ENCODE data around the gene CD300LB.
"Not testable (repeated sequence)": the region's sequence is repeated elsewhere in the genome, so short reads cannot be mapped to it uniquely, and the experiment has no call there.

Gene CD300LB

GRCh38 chr17:74491626-74492025, 39.6 kb downstream of the CD300LB start:
- no peak for DNase-seq (ENCODE audit: low read depth)

- no peak for DNase-seq (ENCODE audit: low read depth)
Observed at GRCh38 chr17:74490716-74491115, 40.6 kb downstream of the CD300LB start.

GRCh38 chr17:74488276-74488675, 43.0 kb downstream of the CD300LB start:
- not testable (repeated sequence) for DNase-seq (ENCODE audit: low read depth)

DNA sequence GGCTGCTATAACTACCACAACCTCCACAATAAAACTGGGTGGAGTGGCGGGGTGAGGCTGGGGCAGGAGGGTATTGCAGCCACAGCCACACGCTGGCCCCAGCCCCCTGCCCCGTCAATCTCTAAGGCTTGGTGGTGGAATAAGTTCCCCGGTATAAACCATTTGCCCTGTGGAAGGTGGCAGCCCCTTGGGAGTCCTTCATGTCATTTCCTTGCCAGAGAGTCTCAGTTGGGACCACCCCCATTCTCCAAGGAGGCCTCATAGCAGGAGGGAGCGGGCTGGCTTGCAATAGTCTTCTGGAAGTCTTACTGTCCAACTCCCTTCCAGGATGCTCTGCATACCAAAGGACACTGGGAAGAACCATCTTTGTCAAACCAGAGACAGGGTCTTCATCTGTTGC, 45.4 kb downstream of the CD300LB start:
- DNase-seq (ENCODE audit: low read depth): no peak

- DNase-seq (ENCODE audit: low read depth): no peak
Observed at GRCh38 chr17:74485022-74485743, 46.1 kb downstream of the CD300LB start.

DNA sequence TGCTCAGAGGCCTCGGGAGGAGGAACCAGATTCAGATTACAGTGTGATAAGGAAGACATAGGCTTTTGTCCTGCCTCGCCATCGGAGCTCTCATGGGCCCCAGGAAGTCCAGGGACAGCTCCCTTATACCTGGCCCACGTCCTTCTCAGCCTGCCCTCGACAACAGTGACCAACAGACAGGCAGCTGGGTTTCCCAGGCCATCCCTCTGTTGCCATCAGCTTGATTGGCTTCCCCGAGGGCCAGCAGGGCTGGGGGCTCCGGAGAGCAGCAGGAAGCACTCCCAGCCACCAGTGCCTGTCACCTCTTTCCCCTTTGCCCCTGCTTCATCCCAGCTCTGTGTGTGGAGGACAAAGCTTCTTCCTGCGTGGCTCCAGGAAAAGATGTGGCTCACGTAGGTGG, 47.2 kb downstream of the CD300LB start:
- no peak for DNase-seq (ENCODE audit: low read depth)

- DNase-seq (ENCODE audit: low read depth): no peak
Observed at GRCh38 chr17:74481621-74482020, 49.7 kb downstream of the CD300LB start.

- DNase-seq (ENCODE audit: low read depth): no peak
Observed at GRCh38 chr17:74480290-74480689, 51.0 kb downstream of the CD300LB start.

DNA sequence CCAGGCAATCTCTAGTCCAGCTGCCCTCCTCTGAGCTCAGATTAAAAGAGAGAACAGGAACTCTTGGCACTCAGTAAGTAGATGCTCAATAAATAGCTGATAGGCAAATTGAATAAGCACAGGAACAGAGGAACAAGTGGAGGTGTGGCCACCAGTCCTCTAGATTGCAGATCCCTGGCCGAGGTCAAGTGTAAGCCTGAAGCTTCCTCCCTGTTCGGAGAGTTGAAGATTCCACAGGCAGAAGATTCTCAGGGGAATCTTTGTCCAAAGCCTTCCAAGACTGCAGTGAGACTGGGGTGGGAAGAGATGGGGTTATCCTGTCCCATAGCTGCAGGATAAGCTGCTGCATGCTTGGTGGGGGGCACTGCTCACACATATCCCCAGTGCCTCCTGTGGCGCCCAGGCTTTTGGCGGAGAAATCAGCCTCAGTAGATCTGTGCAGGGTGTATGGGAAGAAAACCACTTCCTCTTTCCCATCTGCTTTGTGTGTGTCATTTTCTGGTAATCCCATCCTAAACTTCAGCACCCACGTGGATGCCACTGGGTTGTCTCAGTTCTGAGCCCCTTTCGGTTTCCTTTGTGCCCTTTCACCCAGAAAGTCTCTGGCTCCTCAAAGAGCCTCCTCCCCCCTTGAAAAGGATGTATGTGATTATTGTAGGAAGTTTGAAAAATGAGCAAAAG, 52.7 kb downstream of the CD300LB start:
- DNase-seq (ENCODE audit: low read depth): no peak

- DNase-seq (ENCODE audit: low read depth): no peak
Observed at GRCh38 chr17:74477411-74477810, 53.9 kb downstream of the CD300LB start.

- no peak for DNase-seq (ENCODE audit: low read depth)
Observed at GRCh38 chr17:74475189-74475588, 56.1 kb downstream of the CD300LB start.

DNA sequence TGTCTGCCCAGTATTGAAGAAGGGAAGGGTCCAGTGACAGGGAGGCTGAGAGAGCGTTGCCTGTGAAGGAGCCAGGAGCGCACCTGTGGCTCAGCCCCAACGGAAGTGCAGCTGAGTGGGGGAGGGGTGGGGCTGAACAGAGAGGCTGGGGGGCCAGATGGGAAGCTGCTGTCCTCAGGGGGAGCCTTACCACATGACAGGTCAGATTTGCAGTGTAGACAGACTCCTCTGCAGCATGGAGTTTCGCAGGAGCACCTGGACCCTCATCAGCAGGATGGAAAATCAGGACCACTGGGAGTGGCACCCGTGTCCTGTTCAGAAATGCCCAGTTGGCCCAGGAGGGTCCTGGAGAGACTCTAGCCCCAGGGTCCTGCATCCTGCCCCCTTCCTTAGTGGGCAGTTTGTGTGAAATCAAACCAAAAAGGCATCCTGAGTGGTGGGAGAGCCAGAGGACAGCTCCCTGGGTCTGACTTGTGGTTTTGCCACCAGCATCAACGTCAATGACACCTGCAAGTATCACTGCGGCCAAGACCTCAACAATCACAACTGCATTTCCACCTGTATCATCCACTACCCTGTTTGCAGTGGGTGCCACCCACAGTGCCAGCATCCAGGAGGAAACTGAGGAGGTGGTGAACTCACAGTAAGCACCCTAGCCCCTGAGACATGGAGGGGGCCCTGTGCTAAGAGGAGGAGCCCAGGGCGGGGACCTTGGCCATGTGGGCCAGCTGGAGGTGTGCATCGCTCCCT, 57.1 kb downstream of the CD300LB start:
- DNase-seq (ENCODE audit: low read depth): no peak

GRCh38 chr17:74473294-74473693, 58.0 kb downstream of the CD300LB start:
- no peak for DNase-seq (ENCODE audit: low read depth)

GRCh38 chr17:74472890-74473289, 58.4 kb downstream of the CD300LB start:
- DNase-seq (ENCODE audit: low read depth): no peak

GRCh38 chr17:74471341-74471740, 59.9 kb downstream of the CD300LB start:
- no peak for DNase-seq (ENCODE audit: low read depth)
